Activated T-helper 1 cell treated with anti-CD3 and anti-CD28 coated beads, Interleukin-2, amount 50 U/mL, for 16 hours (primary cell): Measurements from ENCODE around the gene DIS3L2.
"Not testable (repeated sequence)": the region's sequence is repeated elsewhere in the genome, so short reads cannot be mapped to it uniquely, and the experiment has no call there.

ENCODE experiments used
- DNase-seq, 2 donors: peaks; one replicate each; pipeline ENCODE4 v3.0.0-alpha.2; 2020; ENCODE audit warnings: low read depth in 1 of 2, low spot score in 1 of 2

The DIS3L2 gene

DNA sequence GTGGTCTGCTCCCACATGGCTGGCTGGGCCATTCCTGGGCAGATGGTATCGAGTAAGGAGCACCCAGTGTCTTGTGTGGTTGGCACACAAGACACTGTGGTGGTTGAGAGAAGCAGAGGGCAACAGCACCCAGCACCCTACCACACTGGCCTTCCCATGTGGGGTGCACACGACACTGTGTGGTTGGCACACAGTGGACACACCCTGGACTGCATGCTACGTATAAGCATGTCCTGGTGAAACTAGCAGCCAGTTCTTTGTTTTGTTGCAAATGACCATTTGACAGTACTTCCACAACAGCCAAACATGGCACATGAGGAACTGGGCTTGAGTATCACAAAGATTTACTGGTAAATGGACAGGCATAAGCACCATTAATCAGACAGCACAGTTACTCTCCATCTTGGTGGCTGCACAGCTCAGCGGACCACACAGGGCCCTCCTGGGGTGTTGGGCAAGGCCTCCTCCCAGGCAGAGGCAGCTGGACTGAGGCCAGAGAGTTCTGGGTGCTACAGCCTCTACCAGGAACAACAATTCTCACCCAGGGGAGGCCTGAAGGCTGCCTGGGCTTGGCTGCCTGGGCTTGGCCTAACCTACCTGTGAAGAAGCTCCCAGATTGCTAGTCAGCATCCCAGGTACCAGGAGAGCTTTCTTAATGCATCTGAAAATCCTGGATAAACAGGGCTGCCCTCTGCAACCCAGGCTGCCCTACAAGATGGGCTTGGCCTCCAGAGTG lies 357.7 kb downstream of the DIS3L2 start:
- no peak for DNase-seq

DNA sequence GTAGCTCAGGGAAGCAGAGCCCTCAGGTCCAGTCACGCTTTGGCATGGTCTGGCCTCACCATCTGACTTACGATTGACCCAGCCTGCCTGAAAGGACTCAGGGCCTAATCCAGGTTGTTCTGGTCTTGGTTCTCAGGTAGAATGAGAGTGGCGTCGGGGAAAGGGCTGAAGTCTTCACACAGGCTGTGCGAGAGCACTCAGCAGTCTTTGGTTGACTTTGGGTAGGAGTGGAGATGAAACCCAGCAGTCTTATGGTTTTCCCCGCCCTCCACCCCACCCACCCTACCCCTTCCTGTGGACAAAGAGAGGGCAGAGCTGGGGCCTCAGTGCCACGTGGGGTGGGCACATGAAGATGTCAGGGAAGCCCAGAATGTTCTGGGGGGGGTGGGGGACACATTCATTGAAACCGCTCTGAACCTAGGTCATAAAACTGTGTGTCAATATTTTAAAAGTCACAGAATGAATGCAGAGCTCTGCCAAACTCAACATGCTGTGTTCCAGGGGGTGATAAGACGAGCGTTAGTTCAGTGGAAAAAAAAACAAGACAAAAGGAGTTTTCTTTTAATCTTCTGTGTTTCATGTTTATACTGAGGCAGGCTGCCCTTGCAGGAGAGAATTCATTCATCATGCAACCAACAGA lies 358.4 kb downstream of the DIS3L2 start:
- no peak for DNase-seq

DNA sequence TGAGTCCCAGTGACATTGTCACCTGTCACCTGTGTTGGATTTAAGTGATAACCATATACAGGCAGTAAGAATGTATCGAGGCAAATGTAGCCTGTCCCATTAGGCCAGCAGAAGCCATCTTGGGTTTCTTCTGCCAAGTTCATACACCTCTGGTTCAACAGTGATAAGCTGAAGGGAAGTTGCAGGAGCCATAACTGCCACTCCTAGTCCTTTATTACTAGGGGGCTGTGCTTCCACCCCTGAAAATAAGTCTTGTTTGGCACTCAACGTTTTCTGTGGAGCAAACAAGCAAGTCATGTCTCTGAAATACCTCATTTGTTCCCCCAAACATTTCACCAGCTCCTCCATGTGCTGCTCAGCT lies 358.9 kb downstream of the DIS3L2 start:
- no peak for DNase-seq

DNA sequence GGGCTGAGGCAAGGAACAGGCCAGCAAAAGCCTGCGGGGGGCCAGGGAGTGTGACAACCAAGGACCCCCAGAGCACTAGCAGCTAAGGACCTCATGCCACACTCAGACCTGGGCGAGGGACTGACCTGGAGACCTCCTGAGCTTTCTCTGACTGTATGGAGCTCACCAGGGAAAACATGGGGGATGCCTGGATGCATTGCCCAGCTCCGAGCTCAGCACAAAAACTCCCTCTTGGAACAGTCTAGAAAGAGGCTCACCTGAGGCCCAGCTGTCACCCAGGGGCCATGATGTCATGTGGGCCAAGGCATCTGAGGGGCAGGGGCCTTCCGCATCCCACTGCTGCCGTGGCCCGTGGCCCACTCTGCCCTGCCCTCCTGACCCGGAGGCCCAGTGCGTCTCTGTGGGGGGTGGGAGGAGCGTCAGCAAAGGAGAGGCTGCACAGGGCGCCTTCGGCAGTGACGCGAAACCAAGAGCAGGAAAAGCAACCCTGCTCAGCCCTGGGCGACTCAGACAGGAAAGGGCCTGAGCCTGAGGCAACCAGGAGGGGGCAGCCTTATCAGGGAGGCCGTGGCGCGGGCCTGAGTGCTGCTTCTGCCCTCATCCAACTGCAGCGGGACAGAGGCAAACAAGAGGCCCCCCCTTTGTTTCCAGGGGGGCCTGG lies 359.8 kb downstream of the DIS3L2 start:
- DNase-seq: peak; percentile 18 to 20

- no peak for DNase-seq
These were observed 360.5 kb downstream of the DIS3L2 start for GRCh38 chr2:232321817-232322559.

DNA sequence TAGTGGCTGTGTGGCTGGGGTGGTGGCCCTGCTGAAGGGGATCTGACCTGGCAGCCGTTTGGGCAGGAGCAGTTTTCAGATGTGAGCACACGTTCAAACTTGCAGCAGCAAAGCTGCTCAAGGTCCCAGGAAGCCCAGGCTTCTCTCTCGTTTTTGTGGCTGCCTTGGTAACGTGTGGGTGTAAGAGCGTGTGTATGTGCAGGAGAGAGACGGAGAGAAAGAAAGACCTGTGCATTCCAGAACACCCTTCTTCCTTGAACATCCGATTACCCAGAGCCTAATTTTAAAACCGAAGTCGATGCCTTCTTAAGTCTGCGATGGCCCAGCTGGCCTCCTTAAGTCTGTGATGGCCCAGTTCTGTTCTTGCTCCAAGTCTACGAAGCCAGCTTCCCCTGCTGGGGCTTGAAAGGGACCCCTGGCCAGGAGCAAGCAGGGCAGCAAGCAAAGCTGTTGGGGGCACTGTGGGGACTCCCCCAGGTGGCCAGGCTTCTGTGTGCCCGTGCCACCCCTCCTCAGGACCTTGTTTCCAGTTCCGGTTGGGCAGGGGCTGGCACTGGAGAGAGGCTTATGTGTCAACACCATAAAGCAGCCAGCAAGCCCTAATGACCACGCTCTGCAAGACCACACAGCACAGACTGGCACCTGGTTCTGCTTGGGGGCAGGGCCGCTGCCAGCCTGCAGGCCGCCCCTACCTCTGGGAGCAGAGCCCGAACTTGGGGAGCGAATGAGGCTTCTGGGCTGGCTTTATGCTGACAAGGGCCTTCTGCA lies 361.2 kb downstream of the DIS3L2 start:
- no peak for DNase-seq

- no peak for DNase-seq
These were observed 361.8 kb downstream of the DIS3L2 start for GRCh38 chr2:232323328-232323650.

DNA sequence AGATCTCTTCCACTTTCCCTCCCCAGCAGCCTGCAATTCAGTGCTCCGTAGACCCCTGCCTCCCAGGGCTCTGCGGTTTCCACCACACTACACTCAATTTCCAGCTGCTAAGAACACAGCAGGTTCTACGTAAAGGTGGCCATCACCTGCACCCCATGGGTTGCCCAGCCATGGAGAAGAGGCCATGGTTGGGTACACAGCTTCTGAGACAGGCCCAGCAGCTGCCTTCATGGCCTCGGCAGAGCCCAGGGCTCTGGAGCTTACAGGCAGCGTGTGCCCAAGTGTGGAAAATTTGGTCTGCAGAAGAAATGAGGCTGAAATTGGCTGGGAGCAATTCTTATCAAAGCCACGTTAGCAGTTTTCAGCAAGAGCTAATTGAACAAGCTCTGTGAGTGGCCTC lies 362.5 kb downstream of the DIS3L2 start:
- DNase-seq: not testable (repeated sequence)

- no peak for DNase-seq
These were observed 363.3 kb downstream of the DIS3L2 start for GRCh38 chr2:232324778-232325177.

DNA sequence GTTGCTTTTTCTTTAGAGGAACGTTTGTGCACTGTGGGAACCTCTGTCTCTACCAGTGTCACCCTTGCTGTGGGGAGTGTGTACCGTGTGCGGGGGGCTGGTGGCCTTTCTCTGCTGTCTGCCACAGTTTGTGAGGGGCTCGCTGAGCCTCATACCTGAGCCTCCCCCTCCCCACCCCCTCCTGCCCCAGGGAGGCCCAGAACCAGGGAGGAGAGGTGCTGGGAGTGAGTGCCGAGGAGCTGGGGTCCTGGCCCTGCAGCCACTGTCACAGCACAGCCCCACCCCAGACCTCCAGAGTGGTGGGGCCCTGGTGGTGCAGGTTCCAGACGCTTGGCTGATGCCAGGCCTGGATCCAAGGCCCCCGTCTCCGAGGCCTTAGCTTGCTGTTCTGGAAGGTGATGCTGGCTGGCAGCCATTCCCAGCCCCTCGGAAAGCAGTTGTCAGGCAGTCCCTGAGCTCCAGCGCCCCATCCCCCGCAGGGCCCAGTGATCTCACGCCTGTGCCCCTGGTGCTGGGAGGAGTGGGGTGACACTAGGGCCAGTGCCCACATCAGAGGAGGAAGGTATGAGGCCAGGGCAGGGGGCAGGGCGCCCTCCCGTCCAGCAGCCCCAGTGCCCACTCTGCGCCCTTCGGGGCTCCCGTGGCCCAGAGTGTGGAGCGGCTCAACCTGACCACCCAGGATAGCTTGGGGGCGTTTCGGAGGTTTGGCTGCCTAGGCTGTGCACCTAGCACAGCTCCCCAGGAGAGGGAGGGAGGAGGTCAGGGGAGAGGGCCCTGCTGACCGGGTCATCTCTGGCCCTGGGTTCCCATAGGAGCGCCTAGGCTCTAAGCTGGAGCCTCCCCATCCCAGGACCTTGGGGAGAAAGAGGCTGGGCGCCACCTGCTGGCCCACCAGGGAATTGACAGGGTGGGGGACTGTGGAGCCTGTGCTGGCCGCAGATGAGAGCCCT lies 364.1 kb downstream of the DIS3L2 start:
- DNase-seq: peak; percentile 22 to 32

- not testable (repeated sequence) for DNase-seq
These were observed 365.0 kb downstream of the DIS3L2 start for GRCh38 chr2:232326274-232327104.

DNA sequence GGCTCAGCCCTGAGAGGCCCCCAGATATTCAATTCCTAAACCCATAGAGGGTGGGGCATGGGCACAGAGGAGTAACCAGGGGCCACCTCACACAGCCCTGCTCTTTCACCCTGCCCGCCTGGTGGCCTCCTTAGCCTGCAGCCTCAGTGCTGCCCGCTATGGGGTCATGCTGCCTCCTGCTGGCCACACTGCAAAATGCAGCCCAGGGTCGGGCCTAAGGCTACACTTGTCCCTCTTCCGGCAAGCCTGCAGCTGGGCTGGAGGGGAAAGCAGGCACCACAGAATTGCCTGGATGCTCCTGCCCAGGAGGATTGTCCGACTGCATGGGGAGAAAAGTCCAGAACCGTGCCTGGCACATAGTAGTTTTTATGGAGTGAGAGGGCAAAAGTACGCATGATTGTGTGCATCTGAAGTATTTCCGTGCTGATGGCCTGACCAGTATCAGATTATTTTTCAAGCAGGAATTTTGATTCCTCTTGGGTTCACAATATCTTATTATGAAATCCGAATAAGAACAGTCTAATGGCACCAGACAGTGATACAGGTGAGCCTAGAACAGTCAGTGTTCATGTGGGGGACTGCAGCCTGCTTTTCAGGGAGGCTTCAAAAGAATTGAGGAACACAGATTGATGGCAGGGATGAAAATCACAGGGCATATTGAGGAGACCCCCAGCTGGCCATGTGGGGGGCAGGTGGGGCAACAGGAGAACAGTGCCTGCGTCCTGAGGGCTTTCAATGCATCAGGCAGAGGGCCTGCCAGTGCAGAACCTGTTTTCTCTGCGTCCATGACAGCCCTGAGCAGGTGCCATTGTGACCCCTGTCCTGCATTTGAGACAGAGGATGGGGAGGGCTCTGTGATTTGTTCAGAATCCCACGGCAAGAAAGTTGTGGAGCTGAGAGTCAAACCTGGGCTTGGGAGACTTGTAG lies 365.9 kb downstream of the DIS3L2 start:
- DNase-seq: peak; percentile 68 to 81

DNA sequence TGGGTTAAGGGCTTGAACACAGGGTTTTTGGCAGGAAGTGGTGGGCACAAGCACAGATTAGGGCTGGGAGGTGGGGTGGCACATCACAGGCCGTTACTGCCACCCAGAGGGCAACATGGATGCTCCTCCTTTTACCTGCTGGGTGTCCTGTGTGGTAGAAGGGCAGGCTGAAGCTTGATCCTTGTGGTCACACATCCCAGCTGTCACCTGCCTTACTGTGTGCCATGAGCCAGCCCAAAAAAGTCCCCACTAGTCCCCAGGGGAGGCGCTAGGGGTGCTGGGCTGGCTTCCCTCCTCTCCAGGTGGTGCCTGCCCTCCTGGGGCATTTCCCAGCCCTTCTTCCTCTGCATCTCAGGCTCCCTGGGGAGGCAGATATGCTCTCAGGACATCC lies 366.5 kb downstream of the DIS3L2 start:
- DNase-seq: no peak

DNA sequence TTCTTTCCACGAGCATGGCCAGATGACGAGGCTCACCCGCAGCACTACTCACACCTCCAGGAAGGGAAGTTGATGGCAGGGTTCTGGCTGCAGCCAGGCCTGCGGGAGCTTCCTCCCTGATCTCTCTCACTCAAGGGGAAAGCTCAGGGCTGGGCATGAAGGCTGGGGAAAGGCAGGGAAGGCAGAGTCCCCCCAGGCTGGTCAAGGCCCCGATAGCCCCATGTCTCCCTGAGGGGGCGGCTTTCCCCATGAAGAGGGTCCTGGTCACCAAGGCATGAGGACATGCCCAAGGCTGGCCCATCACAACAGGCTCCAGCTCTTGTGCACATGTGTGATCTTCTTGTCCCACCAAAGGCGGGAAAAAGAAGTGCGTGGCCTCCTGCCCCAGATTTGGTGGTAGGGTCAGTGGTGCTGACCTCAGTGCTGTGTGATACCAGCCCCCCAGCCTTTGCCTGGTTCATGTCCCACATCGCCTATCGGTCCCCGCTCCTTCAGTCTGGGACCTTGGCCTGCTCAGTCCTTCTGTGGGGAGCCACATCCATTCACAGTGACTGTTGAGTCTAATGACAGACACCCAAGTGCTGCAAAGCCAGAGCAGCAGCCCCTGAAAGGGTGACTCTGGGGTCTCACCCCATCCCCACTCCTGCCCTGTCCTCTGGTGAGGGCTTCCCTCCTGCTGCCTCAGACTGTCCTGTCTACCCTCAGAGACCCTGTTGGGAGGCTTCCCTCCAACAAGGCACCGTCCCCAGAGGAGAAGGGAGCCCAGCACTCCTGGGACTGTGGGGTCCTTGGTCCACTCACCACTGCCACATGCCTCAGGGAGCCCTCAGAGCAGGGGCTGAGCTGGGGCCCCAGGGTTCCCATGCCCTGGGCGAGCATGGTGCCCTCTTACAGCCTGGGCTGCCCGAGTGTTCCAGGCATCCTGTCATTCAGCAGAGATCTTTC lies 367.3 kb downstream of the DIS3L2 start:
- no peak for DNase-seq

DNA sequence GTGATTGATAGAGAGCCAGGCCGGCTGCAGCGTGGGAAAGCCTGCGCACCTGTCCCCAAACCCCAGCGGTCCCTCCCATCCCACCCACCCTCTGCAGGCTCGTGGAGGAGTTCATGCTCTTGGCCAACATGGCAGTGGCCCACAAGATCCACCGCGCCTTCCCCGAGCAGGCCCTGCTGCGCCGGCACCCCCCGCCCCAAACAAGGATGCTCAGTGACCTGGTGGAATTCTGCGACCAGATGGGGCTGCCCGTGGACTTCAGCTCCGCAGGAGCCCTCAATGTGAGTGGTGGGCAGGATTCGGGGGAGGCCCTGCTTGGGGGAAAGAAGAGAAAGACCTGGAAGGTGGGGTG lies 368.2 kb downstream of the DIS3L2 start:
- DNase-seq: no peak

- no peak for DNase-seq
These were observed 368.8 kb downstream of the DIS3L2 start for GRCh38 chr2:232330068-232330999.
